Pancreas (tissue), 10 donors: Measurements from ENCODE around the gene UPP1. TPM values are rescaled to one million over a fixed set of nuclear protein-coding genes. Genes with fewer than 3 reads are reported as not detected.

Experiments
- ATAC-seq, 4 donors: fragments of 200-7000 bp; cut with Tn5 transposase; one replicate each; pipeline versions ENCODE4 v1.8.0 to v1.9.1; 2020; ENCODE audit warnings: mild to moderate bottlenecking in 4 of 4, moderate library complexity in 4 of 4
- DNase-seq, 6 donors: peaks; one replicate each; pipeline ENCODE4 v3.0.0-alpha.2; 2020
- FAIRE-seq: peaks from 2 replicates; lab custom pipeline; 2012; peaks lifted over from hg19 to GRCh38; lab: Jason Lieb, UNC
- H3K27ac ChIP-seq, 4 donors: fragments of 200-600 bp; sonication (generic); 1 replicate in 3 of 4; 2 replicates in 1 of 4; pipeline versions ENCODE4 v1.5.0 to v1.8.0; 2020
- H3K27me3 ChIP-seq, 4 donors: fragments of 200-600 bp; one replicate each; pipeline ENCODE4 v1.8.0; 2021
- H3K36me3 ChIP-seq, 3 donors: fragments of 200-600 bp; sonication (generic) in 1 of 3; one replicate each; pipeline versions ENCODE4 v1.5.0 to v1.8.0; 2020 to 2021
- H3K4me1 ChIP-seq, 3 donors: fragments of 200-600 bp; one replicate each; pipeline ENCODE4 v1.8.0; 2021
- H3K4me3 ChIP-seq, 4 donors: fragments of 200-600 bp; sonication (generic) in 2 of 4; one replicate each; pipeline versions ENCODE4 v1.5.0 to v1.8.0; 2020 to 2021
- H3K9me3 ChIP-seq, 4 donors: fragments of 200-600 bp; one replicate each; pipeline ENCODE4 v1.8.0; 2021
- CTCF ChIP-seq, 4 donors: fragments of 200-600 bp; sonication (generic) in 3 of 4; IDR thresholded peaks; one replicate each; pipeline versions ENCODE4 v1.5.0 to v1.8.0; 2021; ENCODE audit warnings: antibody characterized with exemption in 4 of 4
- WGBS, 2 donors: extraction: QIAGEN DNeasy Blood & Tissue Kit; methylation state at CpG; one replicate each; pipeline ENCODE4 v1.1.7; 2013; 5-methylcytosine and 5-hydroxymethylcytosine counted together
- intact Hi-C, 3 donors: fragments of 100-400 bp; cut with DNase I; formaldehyde crosslinking; loops; one replicate each; pipeline versions ENCODE4 v1.11.1 to v1.14.2; 2022
- polyA plus RNA-seq, 2 donors: library from polyadenylated mRNA; stranded (reverse); fragments of 200-250 nt; gene quantifications; one replicate each; pipeline ENCODE4 v1.2.3, GENCODE V29; 2013
- total RNA-seq, 6 donors: library from RNA; stranded (reverse); fragmentation: NEBNext Ultra II Directional in 4 of 6; extraction: Animal tissue kit (Norgen Biotek cat#: 25700) in 4 of 6; gene quantifications; one replicate each; pipeline versions ENCODE4 v1.2.1 to v1.2.4, GENCODE V29; 2021 to 2023
- donor health status: healthy with polysubstance abuse.
- donor health status: DM: no; HTN: no; CAD: no; lungs with moderate emphysema.
- donor health status: DM: no; HTN: no; CAD: no.
- donor health status: control.
- donor health status: control.
- donor health status: Bipolar disorder and iron deficiency.
- donor health status: DM: yes; HTN: yes; CAD: no.
- donor health status: DM: no; HTN: no; CAD: no.
- donor health status: DM: no; HTN: no; CAD: no.
- donor health status: DM: yes; HTN: yes; CAD: no.

The UPP1 gene
- total and polyA plus RNA-seq, 8 donors, result 2.6 to 36.3 (median 9.0) TPM

- TF ChIP-seq CTCF (IDR thresholded peaks at IDR 0.05), result no peak
- Histone ChIP-seq H3K27me3 (no peaks in the 10 kb centered on the region), H3K9me3 (no peaks in the 10 kb centered on the region), H3K36me3 (no peaks in the 10 kb centered on the region), H3K27ac (no peak overlapping the region), H3K4me1 (no peaks in the 10 kb centered on the region), H3K4me3 (no peak overlapping the region)
- ATAC-seq, result no peak
- no peak for FAIRE-seq
- intact Hi-C loops, result no loop called here
- DNase-seq, result no peak
Measured at GRCh38 chr7:48130658-48131108, 41.6 kb downstream of the UPP1 start.

GRCh38 chr7:48132792-48133191 is 43.7 kb downstream of the UPP1 start:
- H3K4me3 ChIP-seq, result no peak overlapping the region
- H3K27me3 ChIP-seq, result no peaks in the 10 kb centered on the region
- H3K36me3 ChIP-seq, result no peaks in the 10 kb centered on the region
- no peaks in the 10 kb centered on the region for H3K9me3 ChIP-seq
- intact Hi-C loops, result no loop called here
- H3K27ac ChIP-seq, result no peak overlapping the region
- no peak for TF ChIP-seq CTCF (IDR thresholded peaks at IDR 0.05)
- DNase-seq, result no peak
- no peak for ATAC-seq
- no peaks in the 10 kb centered on the region for H3K4me1 ChIP-seq
- no peak for FAIRE-seq

- DNase-seq, result no peak
- H3K27ac ChIP-seq, result peak overlapping the region in 1 of 4 donors; percentile 64
- H3K9me3 ChIP-seq, result no peaks in the 10 kb centered on the region
- FAIRE-seq, result no peak
- peaks cover 0 to 22% (median 6%) of the 10 kb centered on the region in 3 donors for H3K4me1 ChIP-seq
- TF ChIP-seq CTCF (IDR thresholded peaks at IDR 0.05), result no peak
- intact Hi-C loops, result no loop called here
- H3K4me3 ChIP-seq, result peak overlapping the region in 1 of 4 donors; percentile 25
- H3K36me3 ChIP-seq, result no peaks in the 10 kb centered on the region
- H3K27me3 ChIP-seq, result no peaks in the 10 kb centered on the region
- 67 to 69% methylated on average over 3 of the region's 3 CpGs for WGBS, 2 donors
- ATAC-seq, result peak; percentile 29 to 63 (median 46)
Measured at GRCh38 chr7:48139459-48139858, 50.4 kb downstream of the UPP1 start.

GRCh38 chr7:48140001-48140681 is 51.1 kb downstream of the UPP1 start:
- ATAC-seq, result peak; percentile 42 to 64 (median 54)
- FAIRE-seq, result no peak
- 18 to 20% methylated on average over 7 of the region's 7 CpGs for WGBS, 2 donors

More at GRCh38 chr7:48140001-48140681, 51.1 kb downstream of the UPP1 start:
- H3K27me3 ChIP-seq, result no peaks in the 10 kb centered on the region
- no peaks in the 10 kb centered on the region for H3K9me3 ChIP-seq
- H3K4me3 ChIP-seq, result peak overlapping the region in 1 of 4 donors; percentile 25
- intact Hi-C loops, result no loop called here
- peak in 4 of 6 donors; percentile 30 to 47 (median 42) for DNase-seq
- H3K27ac ChIP-seq, result peak overlapping the region in 2 of 4 donors; percentile 2 to 64
- H3K36me3 ChIP-seq, result no peaks in the 10 kb centered on the region
- peaks cover 0 to 28% (median 6%) of the 10 kb centered on the region in 3 donors for H3K4me1 ChIP-seq
- no peak for TF ChIP-seq CTCF (IDR thresholded peaks at IDR 0.05)
